ENCODE measurements around the gene TRIM69. TPM values are rescaled to one million over a fixed set of nuclear protein-coding genes. Genes with fewer than 3 reads are reported as not detected.

Gene TRIM69
- total and polyA plus RNA-seq, 2 of the 4 experiments (the other 2 are of a cell fraction): 5.3 to 7.7 TPM

DNA sequence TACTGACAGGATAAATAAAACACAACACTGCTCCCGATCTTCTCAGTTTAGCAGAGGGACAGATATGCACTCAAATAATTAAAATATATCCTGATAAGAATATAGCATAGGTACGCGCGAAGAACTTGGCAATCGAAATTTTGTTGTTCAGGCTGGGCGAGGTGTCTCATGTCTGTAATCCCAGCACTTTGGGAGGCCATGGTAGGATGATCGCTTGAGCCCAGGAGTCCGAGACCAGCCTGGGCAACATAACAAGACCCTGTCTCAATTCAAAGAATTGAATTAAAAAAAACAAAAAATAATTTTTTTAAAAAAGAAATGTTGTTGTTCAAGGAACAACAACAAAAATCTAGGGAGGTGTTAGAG lies 17.4 kb upstream of the TRIM69 start:
- Histone ChIP-seq H2AFZ (replicated peaks; ENCODE audit: low read length, poor library complexity) (no peak overlapping the region), H4K91ac (ENCODE audit: insufficient read depth, low read depth, low read length) (no peak overlapping the region), H3K27ac (ENCODE audit: insufficient read depth, low read length) (no peak overlapping the region), H2BK15ac (ENCODE audit: low read depth, low read length) (no peak overlapping the region), H2BK120ac (ENCODE audit: low read depth, low read length) (no peak overlapping the region), H3K27me3 (ENCODE audit: control insufficient read depth, insufficient read depth, low read length) (no peaks in the 10 kb centered on the region), H2AK9ac (replicated peaks; ENCODE audit: low read depth, low read length, poor library complexity) (no peak overlapping the region), H3K79me1 (ENCODE audit: low read depth in 1 of 2, low read length in 2 of 2) (peaks cover 20 to 27% of the 10 kb centered on the region in 2 experiments), H3K4me3 (ENCODE audit: insufficient read depth, low read depth, low read length) (no peak overlapping the region), H3K4ac (ENCODE audit: low read depth, low read length) (no peak overlapping the region), H4K20me1 (ENCODE audit: insufficient read depth, low read length) (peaks cover 21% of the 10 kb centered on the region), H3K9me1 (ENCODE audit: insufficient read depth, low read length) (no peaks in the 10 kb centered on the region), H3K9ac (ENCODE audit: low read depth, low read length) (no peak overlapping the region), H4K8ac (ENCODE audit: low read depth in 2 of 2, low read length in 2 of 2) (no peak overlapping the region), H3K9me3 (ENCODE audit: control insufficient read depth, insufficient read depth, low read length) (no peaks in the 10 kb centered on the region), H2BK20ac (ENCODE audit: low read depth, low read length) (no peak overlapping the region), H4K5ac (ENCODE audit: low read depth, low read length) (no peak overlapping the region), H3K23ac (ENCODE audit: low read depth, low read length) (no peak overlapping the region), H3K4me2 (ENCODE audit: low read depth, low read length) (no peak overlapping the region), H3K4me1 (ENCODE audit: control insufficient read depth, insufficient read depth, low read length) (no peaks in the 10 kb centered on the region), H3K36me3 (ENCODE audit: control insufficient read depth, insufficient read depth, low read length) (peaks cover 21% of the 10 kb centered on the region), H2AK5ac (ENCODE audit: low read depth, low read length) (no peak overlapping the region), H3K14ac (replicated peaks; ENCODE audit: low read depth, low read length) (no peak overlapping the region), H2BK5ac (ENCODE audit: low read depth, low read length, poor library complexity, severe bottlenecking) (no peak overlapping the region), H3K56ac (ENCODE audit: extremely low read depth, insufficient read depth, low read length) (no peak overlapping the region), H3K18ac (ENCODE audit: low read depth, low read length) (no peak overlapping the region)
- no TSS peak for BruUV-seq (replicated peaks)
- dilution Hi-C loops (cut with HindIII; ENCODE audit: low sequenced_read_pairs, unreplicated experiment): no loop called here
- POLR2A ChIA-PET (ENCODE audit: unreplicated experiment): no interaction called here
- ATAC-seq (ENCODE audit: low read depth): no peak
- intact Hi-C loops (cut with micrococcal nuclease): no loop called here
- no peak for DNase-seq
- in situ Hi-C loops (cut with MboI; ENCODE audit: low sequenced_read_pairs): no loop called here
- WGBS, 2 experiments (ENCODE audit: extremely low coverage in 2 of 2, insufficient read length in 1 of 2): 100% methylated on average over 2 of the region's 8 CpGs; no CpG with 5 or more reads in 1 of the 2 experiments
- CTCF ChIA-PET: interaction anchor here (1.4 kb wide), 1 partner anchor 17 kb away, joined by 3 read pairs; the partner anchor contains the start of gene TRIM69
- TF ChIP-seq BHLHE40 (IDR thresholded peaks at IDR 0.05; ENCODE audit: low read depth, low read length) (no peak), FOS (IDR thresholded peaks at IDR 0.05; ENCODE audit: low read depth, low read length) (no peak), RFX5 (IDR thresholded peaks at IDR 0.05; ENCODE audit: low read depth, low read length) (no peak), SMC3 (IDR thresholded peaks at IDR 0.05; ENCODE audit: low read depth, low read length) (no peak), CHD1 (IDR thresholded peaks at IDR 0.05; ENCODE audit: low read depth, low read length) (no peak), POLR2A (IDR thresholded peaks at IDR 0.05; ENCODE audit: low read depth, low read length) (no peak), MXI1 (IDR thresholded peaks at IDR 0.05; ENCODE audit: borderline replicate concordance, low read depth, low read length) (no peak), NFE2L2 (IDR thresholded peaks at IDR 0.05; ENCODE audit: low read depth, low read length) (no peak), MAFK (IDR thresholded peaks at IDR 0.05; ENCODE audit: low read depth, low read length) (no peak)
- TF ChIP-seq, protein P1, sequence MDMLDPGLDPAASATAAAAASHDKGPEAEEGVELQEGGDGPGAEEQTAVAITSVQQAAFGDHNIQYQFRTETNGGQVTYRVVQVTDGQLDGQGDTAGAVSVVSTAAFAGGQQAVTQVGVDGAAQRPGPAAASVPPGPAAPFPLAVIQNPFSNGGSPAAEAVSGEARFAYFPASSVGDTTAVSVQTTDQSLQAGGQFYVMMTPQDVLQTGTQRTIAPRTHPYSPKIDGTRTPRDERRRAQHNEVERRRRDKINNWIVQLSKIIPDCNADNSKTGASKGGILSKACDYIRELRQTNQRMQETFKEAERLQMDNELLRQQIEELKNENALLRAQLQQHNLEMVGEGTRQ (IDR thresholded peaks at IDR 0.05; ENCODE audit: low read depth, low read length): no peak
- TF ChIP-seq, protein P2, sequence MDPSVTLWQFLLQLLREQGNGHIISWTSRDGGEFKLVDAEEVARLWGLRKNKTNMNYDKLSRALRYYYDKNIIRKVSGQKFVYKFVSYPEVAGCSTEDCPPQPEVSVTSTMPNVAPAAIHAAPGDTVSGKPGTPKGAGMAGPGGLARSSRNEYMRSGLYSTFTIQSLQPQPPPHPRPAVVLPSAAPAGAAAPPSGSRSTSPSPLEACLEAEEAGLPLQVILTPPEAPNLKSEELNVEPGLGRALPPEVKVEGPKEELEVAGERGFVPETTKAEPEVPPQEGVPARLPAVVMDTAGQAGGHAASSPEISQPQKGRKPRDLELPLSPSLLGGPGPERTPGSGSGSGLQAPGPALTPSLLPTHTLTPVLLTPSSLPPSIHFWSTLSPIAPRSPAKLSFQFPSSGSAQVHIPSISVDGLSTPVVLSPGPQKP (IDR thresholded peaks at IDR 0.05; ENCODE audit: borderline replicate concordance, low read depth, low read length): no peak
- TF ChIP-seq, protein P3, sequence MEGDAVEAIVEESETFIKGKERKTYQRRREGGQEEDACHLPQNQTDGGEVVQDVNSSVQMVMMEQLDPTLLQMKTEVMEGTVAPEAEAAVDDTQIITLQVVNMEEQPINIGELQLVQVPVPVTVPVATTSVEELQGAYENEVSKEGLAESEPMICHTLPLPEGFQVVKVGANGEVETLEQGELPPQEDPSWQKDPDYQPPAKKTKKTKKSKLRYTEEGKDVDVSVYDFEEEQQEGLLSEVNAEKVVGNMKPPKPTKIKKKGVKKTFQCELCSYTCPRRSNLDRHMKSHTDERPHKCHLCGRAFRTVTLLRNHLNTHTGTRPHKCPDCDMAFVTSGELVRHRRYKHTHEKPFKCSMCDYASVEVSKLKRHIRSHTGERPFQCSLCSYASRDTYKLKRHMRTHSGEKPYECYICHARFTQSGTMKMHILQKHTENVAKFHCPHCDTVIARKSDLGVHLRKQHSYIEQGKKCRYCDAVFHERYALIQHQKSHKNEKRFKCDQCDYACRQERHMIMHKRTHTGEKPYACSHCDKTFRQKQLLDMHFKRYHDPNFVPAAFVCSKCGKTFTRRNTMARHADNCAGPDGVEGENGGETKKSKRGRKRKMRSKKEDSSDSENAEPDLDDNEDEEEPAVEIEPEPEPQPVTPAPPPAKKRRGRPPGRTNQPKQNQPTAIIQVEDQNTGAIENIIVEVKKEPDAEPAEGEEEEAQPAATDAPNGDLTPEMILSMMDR (conservative IDR thresholded peaks at IDR 0.05; ENCODE audit: low read depth, low read length): no peak

All from IMR-90 (cell line).